Measurements from ENCODE around the gene PRSS16.

DNA sequence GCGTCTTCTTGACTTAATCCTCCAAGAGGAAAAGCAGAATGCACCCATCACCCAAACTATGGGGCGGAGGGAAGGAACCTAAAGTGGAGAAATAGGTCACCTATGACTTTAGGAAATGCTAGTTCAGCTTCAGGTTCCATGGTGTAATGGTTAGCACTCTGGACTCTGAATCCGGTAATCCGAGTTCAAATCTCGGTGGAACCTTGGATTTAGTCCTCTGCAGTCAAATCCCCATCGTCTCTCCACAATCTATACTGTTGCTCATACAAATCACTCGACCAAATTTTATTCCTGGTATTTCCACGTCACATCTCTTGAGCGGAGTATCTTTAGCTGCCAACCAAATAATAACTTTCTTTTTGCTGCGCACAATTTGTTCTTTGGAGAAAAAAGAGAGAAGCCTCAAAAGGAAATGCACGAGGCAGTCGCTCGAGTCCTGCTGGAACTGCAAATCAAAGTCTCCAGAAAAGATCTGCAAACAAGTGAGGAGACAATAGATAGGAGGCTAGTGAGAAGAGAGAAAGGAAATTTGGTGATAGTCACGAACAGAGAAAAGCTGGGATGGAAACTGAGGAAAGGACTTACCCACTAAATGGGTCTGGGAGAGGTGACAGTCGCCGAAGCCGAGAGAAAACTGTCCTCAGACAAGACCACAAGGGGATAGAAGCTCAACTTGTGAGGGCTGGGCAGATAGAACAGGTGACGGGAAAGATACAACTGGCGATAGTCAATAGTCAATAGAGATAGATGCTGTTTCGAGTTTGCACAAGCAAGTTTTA, 48.0 kb downstream of the PRSS16 start:
- TF ChIP-seq ELF4 (IDR thresholded peaks at IDR 0.05) = no peak
- TF ChIP-seq BHLHE40 (IDR thresholded peaks at IDR 0.05; ENCODE audit: borderline replicate concordance) = no peak
- TF ChIP-seq FOXM1 (IDR thresholded peaks at IDR 0.05; ENCODE audit: borderline replicate concordance) = no peak
